Measurements from ENCODE around the gene CCDC112.

GRCh38 chr5:115320006-115320405, 23.6 kb upstream of the CCDC112 start:
- TF ChIP-seq CTCF (IDR thresholded peaks at IDR 0.05; ENCODE audit: low read length) (no peak), EZH2phosphoT487 (IDR thresholded peaks at IDR 0.05; ENCODE audit: low read length) (no peak), EZH2 (optimal IDR thresholded peaks at IDR 0.05; ENCODE audit: low read depth, low read length) (no peak)

Data from MM.1S (cell line).